ENCODE data around the gene VAV2.

GRCh38 chr9:133979921-133980863 is 11.9 kb downstream of the VAV2 start:
- TF ChIP-seq EP300 (IDR thresholded peaks at IDR 0.05) (no peak), CTCF (IDR thresholded peaks at IDR 0.05) (no peak), POLR2A (IDR thresholded peaks at IDR 0.05) (no peak)

Measured in tibial nerve (tissue), 4 donors.